H1 (cell line): ENCODE data around the gene CEP350.

Experiments used
- CTCF ChIP-seq, 3 experiments: IDR thresholded peaks; 1 replicate in 2 of 3; 2 replicates in 1 of 3; pipeline versions ENCODE4 v1.5.1 to v1.6.1; 2011; ENCODE audit warnings: low read length in 3 of 3, mild to moderate bottlenecking in 3 of 3, inconsistent platforms in 2 of 3, low read depth in 1 of 3, moderate library complexity in 1 of 3; ENCODE audit not compliant: insufficient read depth in 1 of 3; ENCODE audit errors: control extremely low read depth in 1 of 3
- EZH2 ChIP-seq: fragments of 200-600 bp; sonication (generic); IDR thresholded peaks from 2 replicates; pipeline ENCODE4 v1.7.1; 2012; ENCODE audit warnings: low read depth, mild to moderate bottlenecking, moderate library complexity, low read length, inconsistent platforms; ENCODE audit not compliant: severe bottlenecking
- RAD21 ChIP-seq, 2 experiments: IDR thresholded peaks in 1 of 2; conservative IDR thresholded peaks in 1 of 2; 2 replicates each; pipeline ENCODE4 v1.6.1; 2011; ENCODE audit warnings: low read depth in 2 of 2, low read length in 2 of 2, improper control_type of control experiment in 1 of 2, inconsistent platforms in 1 of 2, mild to moderate bottlenecking in 1 of 2, moderate library complexity in 1 of 2

GRCh38 chr1:179921472-179921871 lies 33.1 kb upstream of the CEP350 start:
- no peak for TF ChIP-seq CTCF (IDR thresholded peaks at IDR 0.05; ENCODE audit: control extremely low read depth in 1 of 3, insufficient read depth in 1 of 3, low read depth in 1 of 3, low read length in 3 of 3)
- TF ChIP-seq RAD21 (IDR thresholded peaks at IDR 0.05 in 1 of 2, conservative IDR thresholded peaks at IDR 0.05 in 1 of 2; ENCODE audit: low read depth in 2 of 2, low read length in 2 of 2): no peak
- no peak for TF ChIP-seq EZH2
